ENCODE data around the gene MEN1.

Gene MEN1

GRCh38 chr11:64844330-64845128, 34.2 kb upstream of the MEN1 start, which contains the start of gene CDC42BPG:
Gene CDC42BPG (minus strand): TSS chr11:64844653. CDS start chr11:64844569, 84 bp downstream.
- peak within 1 kb of the TSS; percentile 45 for H3K27ac ChIP-seq (ENCODE audit: low read length)
- H3K36me3 ChIP-seq (ENCODE audit: control insufficient read depth in 1 of 2, insufficient read depth in 2 of 2, low read length in 2 of 2) = no peaks in the 10 kb centered on the region
- H3K4me1 ChIP-seq (ENCODE audit: control insufficient read depth in 1 of 2, insufficient read depth in 2 of 2, low read length in 2 of 2) = peaks cover 10 to 19% of the 10 kb centered on the region in 2 donors
- H3K4me3 ChIP-seq (ENCODE audit: low read depth in 1 of 2, low read length in 2 of 2) = peak within 1 kb of the TSS; percentile 48 to 54
- H3K27me3 ChIP-seq (ENCODE audit: low read depth, low read length) = no peaks in the 10 kb centered on the region
- no peaks in the 10 kb centered on the region for H3K9me3 ChIP-seq (ENCODE audit: control insufficient read depth in 1 of 2, low read length in 2 of 2)

- Histone ChIP-seq H3K36me3 (ENCODE audit: control insufficient read depth in 1 of 2, insufficient read depth in 2 of 2, low read length in 2 of 2) (no peaks in the 10 kb centered on the region), H3K4me1 (ENCODE audit: control insufficient read depth in 1 of 2, insufficient read depth in 2 of 2, low read length in 2 of 2) (peaks cover 10 to 19% of the 10 kb centered on the region in 2 donors), H3K27ac (ENCODE audit: low read length) (peak overlapping the region; percentile 45), H3K9me3 (ENCODE audit: control insufficient read depth in 1 of 2, low read length in 2 of 2) (no peaks in the 10 kb centered on the region), H3K27me3 (ENCODE audit: low read depth, low read length) (no peaks in the 10 kb centered on the region), H3K4me3 (ENCODE audit: low read depth in 1 of 2, low read length in 2 of 2) (peak overlapping the region; percentile 48 to 54)
Measured at GRCh38 chr11:64843686-64844329, 33.5 kb upstream of the MEN1 start.

- Histone ChIP-seq H3K9me3 (ENCODE audit: control insufficient read depth in 1 of 2, low read length in 2 of 2) (no peaks in the 10 kb centered on the region), H3K36me3 (ENCODE audit: control insufficient read depth in 1 of 2, insufficient read depth in 2 of 2, low read length in 2 of 2) (no peaks in the 10 kb centered on the region), H3K4me1 (ENCODE audit: control insufficient read depth in 1 of 2, insufficient read depth in 2 of 2, low read length in 2 of 2) (peaks cover 4 to 12% of the 10 kb centered on the region in 2 donors), H3K4me3 (ENCODE audit: low read depth in 1 of 2, low read length in 2 of 2) (peak overlapping the region in 1 of 2 donors; percentile 42), H3K27ac (ENCODE audit: low read length) (no peak overlapping the region), H3K27me3 (ENCODE audit: low read depth, low read length) (no peaks in the 10 kb centered on the region)
Measured at GRCh38 chr11:64842851-64843685, 32.7 kb upstream of the MEN1 start.

- Histone ChIP-seq H3K9me3 (ENCODE audit: control insufficient read depth in 1 of 2, low read length in 2 of 2) (no peaks in the 10 kb centered on the region), H3K27ac (ENCODE audit: low read length) (no peak overlapping the region), H3K4me1 (ENCODE audit: control insufficient read depth in 1 of 2, insufficient read depth in 2 of 2, low read length in 2 of 2) (peaks cover 1 to 10% of the 10 kb centered on the region in 2 donors), H3K4me3 (ENCODE audit: low read depth in 1 of 2, low read length in 2 of 2) (no peak overlapping the region), H3K36me3 (ENCODE audit: control insufficient read depth in 1 of 2, insufficient read depth in 2 of 2, low read length in 2 of 2) (no peaks in the 10 kb centered on the region), H3K27me3 (ENCODE audit: low read depth, low read length) (no peaks in the 10 kb centered on the region)
Measured at GRCh38 chr11:64842366-64842759, 32.0 kb upstream of the MEN1 start.

- Histone ChIP-seq H3K4me3 (ENCODE audit: low read depth in 1 of 2, low read length in 2 of 2) (no peak overlapping the region), H3K27ac (ENCODE audit: low read length) (no peak overlapping the region), H3K4me1 (ENCODE audit: control insufficient read depth in 1 of 2, insufficient read depth in 2 of 2, low read length in 2 of 2) (peaks cover 0 to 7% of the 10 kb centered on the region in 2 donors), H3K36me3 (ENCODE audit: control insufficient read depth in 1 of 2, insufficient read depth in 2 of 2, low read length in 2 of 2) (no peaks in the 10 kb centered on the region), H3K9me3 (ENCODE audit: control insufficient read depth in 1 of 2, low read length in 2 of 2) (no peaks in the 10 kb centered on the region), H3K27me3 (ENCODE audit: low read depth, low read length) (no peaks in the 10 kb centered on the region)
Measured at GRCh38 chr11:64841592-64842365, 31.4 kb upstream of the MEN1 start.

- Histone ChIP-seq H3K9me3 (ENCODE audit: control insufficient read depth in 1 of 2, low read length in 2 of 2) (no peaks in the 10 kb centered on the region), H3K27ac (ENCODE audit: low read length) (no peak overlapping the region), H3K4me3 (ENCODE audit: low read depth in 1 of 2, low read length in 2 of 2) (no peak overlapping the region), H3K27me3 (ENCODE audit: low read depth, low read length) (no peaks in the 10 kb centered on the region), H3K36me3 (ENCODE audit: control insufficient read depth in 1 of 2, insufficient read depth in 2 of 2, low read length in 2 of 2) (no peaks in the 10 kb centered on the region), H3K4me1 (ENCODE audit: control insufficient read depth in 1 of 2, insufficient read depth in 2 of 2, low read length in 2 of 2) (peaks cover 0 to 7% of the 10 kb centered on the region in 2 donors)
Measured at GRCh38 chr11:64839887-64840782, 29.8 kb upstream of the MEN1 start.

- Histone ChIP-seq H3K9me3 (ENCODE audit: control insufficient read depth in 1 of 2, low read length in 2 of 2) (no peaks in the 10 kb centered on the region), H3K27ac (ENCODE audit: low read length) (no peak overlapping the region), H3K36me3 (ENCODE audit: control insufficient read depth in 1 of 2, insufficient read depth in 2 of 2, low read length in 2 of 2) (no peaks in the 10 kb centered on the region), H3K4me3 (ENCODE audit: low read depth in 1 of 2, low read length in 2 of 2) (no peak overlapping the region), H3K27me3 (ENCODE audit: low read depth, low read length) (no peaks in the 10 kb centered on the region), H3K4me1 (ENCODE audit: control insufficient read depth in 1 of 2, insufficient read depth in 2 of 2, low read length in 2 of 2) (peaks cover 0 to 2% of the 10 kb centered on the region in 2 donors)
Measured at GRCh38 chr11:64839335-64839734, 29.0 kb upstream of the MEN1 start.

GRCh38 chr11:64838600-64839334, 28.4 kb upstream of the MEN1 start:
- H3K27me3 ChIP-seq (ENCODE audit: low read depth, low read length) = no peaks in the 10 kb centered on the region
- no peak overlapping the region for H3K4me3 ChIP-seq (ENCODE audit: low read depth in 1 of 2, low read length in 2 of 2)
- no peaks in the 10 kb centered on the region for H3K9me3 ChIP-seq (ENCODE audit: control insufficient read depth in 1 of 2, low read length in 2 of 2)
- no peak overlapping the region for H3K27ac ChIP-seq (ENCODE audit: low read length)
- H3K36me3 ChIP-seq (ENCODE audit: control insufficient read depth in 1 of 2, insufficient read depth in 2 of 2, low read length in 2 of 2) = no peaks in the 10 kb centered on the region
- no peaks in the 10 kb centered on the region for H3K4me1 ChIP-seq (ENCODE audit: control insufficient read depth in 1 of 2, insufficient read depth in 2 of 2, low read length in 2 of 2)

GRCh38 chr11:64837887-64838351, 27.6 kb upstream of the MEN1 start:
- Histone ChIP-seq H3K4me1 (ENCODE audit: control insufficient read depth in 1 of 2, insufficient read depth in 2 of 2, low read length in 2 of 2) (no peaks in the 10 kb centered on the region), H3K9me3 (ENCODE audit: control insufficient read depth in 1 of 2, low read length in 2 of 2) (no peaks in the 10 kb centered on the region), H3K27me3 (ENCODE audit: low read depth, low read length) (no peaks in the 10 kb centered on the region), H3K4me3 (ENCODE audit: low read depth in 1 of 2, low read length in 2 of 2) (no peak overlapping the region), H3K36me3 (ENCODE audit: control insufficient read depth in 1 of 2, insufficient read depth in 2 of 2, low read length in 2 of 2) (no peaks in the 10 kb centered on the region), H3K27ac (ENCODE audit: low read length) (no peak overlapping the region)
